Mesodermal cell (in vitro differentiated cells): Measurements from ENCODE around the gene ZNF536.
"Not testable (repeated sequence)": the region's sequence is repeated elsewhere in the genome, so short reads cannot be mapped to it uniquely, and the experiment has no call there.

Experiments
- H3K27ac ChIP-seq: 2 replicates; pipeline ENCODE4 v1.7.0; 2013; ENCODE audit warnings: mild to moderate bottlenecking, low read depth, low read length, moderate library complexity; ENCODE audit not compliant: severe bottlenecking
- H3K36me3 ChIP-seq: 2 replicates; pipeline ENCODE4 v1.7.1; 2013; ENCODE audit warnings: mild to moderate bottlenecking, low read length, moderate library complexity; ENCODE audit not compliant: control insufficient read depth, insufficient read depth
- H3K4me1 ChIP-seq: one replicate; pipeline ENCODE4 v1.7.1; 2013; ENCODE audit warnings: mild to moderate bottlenecking, low read length; ENCODE audit not compliant: insufficient read depth, control insufficient read depth, poor library complexity, severe bottlenecking
- H3K4me3 ChIP-seq: 2 replicates; pipeline ENCODE4 v1.7.0; 2013; ENCODE audit warnings: low read length, control low read depth, mild to moderate bottlenecking; ENCODE audit not compliant: insufficient read depth, poor library complexity, severe bottlenecking; ENCODE audit errors: extremely low read depth
- H3K9me3 ChIP-seq: 2 replicates; pipeline ENCODE4 v1.7.1; 2013; ENCODE audit warnings: mild to moderate bottlenecking, low read length, moderate library complexity; ENCODE audit not compliant: control insufficient read depth
- WGBS, 2 experiments: methylation state at CpG; one replicate each; pipeline ENCODE4 v1.1.5; 2013; ENCODE audit warnings: missing lambda C conversion rate in 2 of 2; ENCODE audit not compliant: insufficient coverage in 2 of 2; 5-methylcytosine and 5-hydroxymethylcytosine counted together

ZNF536 gene

DNA sequence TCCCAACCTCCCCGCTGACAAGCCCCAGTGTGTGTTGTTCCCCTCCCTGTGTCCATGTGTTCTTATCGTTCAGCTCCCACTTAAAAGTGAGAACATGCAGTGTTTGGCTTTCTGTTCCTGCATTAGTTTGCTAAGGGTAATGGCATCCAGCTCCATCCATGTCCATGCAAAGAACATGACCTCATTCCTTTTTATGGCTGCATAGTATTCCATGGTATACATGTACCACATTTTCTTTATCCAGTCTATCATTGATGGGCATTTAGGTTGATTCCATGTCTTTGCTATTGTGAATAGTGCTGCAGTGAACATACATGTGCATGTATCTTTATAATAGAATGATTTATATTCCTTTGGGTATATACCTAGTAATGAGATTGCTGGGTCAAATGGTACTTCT is 114.1 kb downstream of the ZNF536 start:
- H3K27ac ChIP-seq, H3K9me3 ChIP-seq, H3K4me1 ChIP-seq, H3K4me3 ChIP-seq, H3K36me3 ChIP-seq: not testable (repeated sequence)
- 90 to 100% methylated on average over 2 of the region's 2 CpGs for WGBS, 2 experiments

DNA sequence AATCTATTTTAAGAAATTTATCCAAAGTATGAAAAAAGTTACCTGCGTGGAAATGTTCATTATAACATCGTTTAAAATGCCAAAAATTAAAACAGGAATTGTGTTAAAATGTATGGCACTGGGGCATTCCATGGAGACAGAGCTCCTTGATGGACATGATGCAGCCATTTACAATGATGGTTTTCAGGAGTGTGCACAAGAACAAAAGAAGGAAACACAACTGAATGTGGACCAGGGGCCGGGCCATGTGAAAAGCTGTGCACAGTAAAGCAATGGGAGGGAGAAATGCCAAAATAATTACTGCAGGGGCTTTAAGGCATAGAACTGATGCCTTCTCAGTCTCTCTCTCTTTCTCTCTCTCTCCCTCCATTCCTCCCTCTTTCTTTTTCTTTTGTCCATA is 115.0 kb downstream of the ZNF536 start:
- WGBS, 2 experiments, result 86 to 90% methylated on average over 2 to 3 of the region's 3 CpGs
- Histone ChIP-seq H3K9me3 (no peaks in the 10 kb centered on the region), H3K4me3 (no peak overlapping the region), H3K27ac (no peak overlapping the region), H3K36me3 (no peaks in the 10 kb centered on the region), H3K4me1 (no peaks in the 10 kb centered on the region)

DNA sequence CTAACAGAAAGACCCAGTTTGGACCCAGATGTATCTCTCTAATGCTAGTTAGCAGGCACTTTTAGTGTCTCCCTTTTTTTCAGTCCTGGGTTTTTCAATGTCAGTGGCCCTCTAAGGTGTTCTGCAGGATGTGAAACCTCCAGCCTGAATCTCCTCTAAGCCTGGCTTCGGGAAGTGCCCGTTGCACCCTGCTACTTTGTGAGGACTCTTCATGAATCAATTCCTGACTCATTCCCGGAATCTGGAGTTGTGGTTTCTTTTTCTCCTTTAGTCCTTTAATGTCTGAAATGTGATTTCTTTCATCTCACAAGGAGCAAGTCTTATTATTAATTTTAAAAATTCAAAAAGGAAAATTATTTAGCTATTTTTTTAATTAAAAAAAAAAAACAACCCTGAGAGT is 116.0 kb downstream of the ZNF536 start:
- no peaks in the 10 kb centered on the region for H3K9me3 ChIP-seq
- no peaks in the 10 kb centered on the region for H3K36me3 ChIP-seq
- H3K4me3 ChIP-seq, result no peak overlapping the region
- 58% methylated on average over 2 of the region's 3 CpGs; no CpG with 5 or more reads in 1 of the 2 experiments for WGBS, 2 experiments
- no peaks in the 10 kb centered on the region for H3K4me1 ChIP-seq
- H3K27ac ChIP-seq, result no peak overlapping the region

DNA sequence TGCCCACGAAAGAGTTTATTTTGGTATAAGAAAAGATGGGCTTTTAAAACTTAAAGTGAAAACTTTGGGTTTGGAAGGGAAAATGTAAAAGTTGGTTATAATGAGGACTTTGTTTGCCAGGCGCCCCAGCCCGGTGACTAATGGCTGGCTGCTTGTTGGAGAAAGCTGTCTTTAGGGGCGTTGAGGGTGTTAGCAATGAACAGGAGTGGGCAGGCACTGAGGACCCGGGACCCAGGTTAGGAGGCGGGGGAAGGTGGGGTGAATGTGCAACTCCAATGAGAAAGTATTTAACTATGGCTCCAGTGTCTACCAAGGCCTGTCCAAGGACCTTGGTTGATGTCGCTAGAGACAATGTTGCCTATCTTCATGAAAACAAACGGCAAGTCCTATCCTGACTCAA is 118.6 kb downstream of the ZNF536 start:
- Histone ChIP-seq H3K36me3 (no peaks in the 10 kb centered on the region), H3K4me1 (no peaks in the 10 kb centered on the region), H3K27ac (no peak overlapping the region), H3K4me3 (no peak overlapping the region), H3K9me3 (no peaks in the 10 kb centered on the region)
- WGBS, 2 experiments, result 87 to 92% methylated on average over 5 to 7 of the region's 8 CpGs

DNA sequence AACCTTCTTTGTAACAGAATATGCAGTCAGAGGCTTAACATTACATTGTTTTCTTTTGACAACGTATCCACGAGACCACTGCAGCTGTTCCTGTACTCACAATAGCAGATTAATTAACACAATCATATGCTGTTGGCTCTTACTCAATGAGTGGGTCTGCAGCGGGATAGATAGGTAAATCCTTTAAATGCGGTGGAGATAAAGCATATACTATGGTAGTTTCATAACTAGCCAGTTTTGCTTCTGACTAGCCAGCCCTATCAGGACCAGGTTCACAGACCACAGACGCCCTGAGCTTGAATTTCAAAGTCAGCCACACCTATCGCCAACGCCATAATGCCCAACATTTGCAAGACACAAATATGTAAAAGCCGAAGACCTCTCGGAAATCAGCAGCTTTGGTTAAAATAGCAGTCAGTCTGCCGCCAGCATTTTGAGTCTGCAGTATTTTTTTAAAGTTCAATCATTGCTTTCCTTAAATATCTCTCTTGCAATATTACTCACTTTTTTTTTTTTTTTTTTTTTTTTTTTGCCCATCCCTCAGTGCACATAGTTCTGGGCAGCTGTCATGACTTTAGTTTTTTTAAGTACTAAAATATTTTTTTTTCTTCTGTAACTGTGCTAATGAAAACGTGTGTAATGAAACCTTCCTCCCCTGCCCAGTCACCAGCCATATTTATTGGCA is 120.5 kb downstream of the ZNF536 start:
- H3K4me1 ChIP-seq, result no peaks in the 10 kb centered on the region
- no peaks in the 10 kb centered on the region for H3K36me3 ChIP-seq
- WGBS, 2 experiments, result 45 to 55% methylated on average over 5 to 8 of the region's 11 CpGs
- H3K27ac ChIP-seq, result no peak overlapping the region
- no peaks in the 10 kb centered on the region for H3K9me3 ChIP-seq
- no peak overlapping the region for H3K4me3 ChIP-seq

DNA sequence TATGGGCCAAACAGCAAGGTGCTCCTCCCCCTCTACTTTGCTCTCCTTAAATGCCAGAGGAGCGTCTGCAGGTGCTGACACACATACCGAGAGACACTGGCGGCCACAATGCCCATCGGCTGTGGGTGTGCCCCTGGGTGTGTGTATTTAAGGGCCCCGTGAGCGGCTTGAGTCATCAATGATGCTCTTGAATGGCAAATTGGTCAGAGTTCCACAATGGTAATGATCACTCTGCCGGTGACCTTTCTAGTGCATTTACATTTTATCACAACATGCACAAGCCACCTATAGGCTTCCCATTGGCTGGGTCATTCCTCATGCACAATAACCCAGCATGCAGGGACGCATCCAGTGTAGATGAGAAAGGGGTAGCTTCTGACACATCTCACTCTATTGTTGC is 124.8 kb downstream of the ZNF536 start:
- Histone ChIP-seq H3K4me3 (no peak overlapping the region), H3K9me3 (no peaks in the 10 kb centered on the region), H3K27ac (no peak overlapping the region), H3K36me3 (no peaks in the 10 kb centered on the region), H3K4me1 (no peaks in the 10 kb centered on the region)
- 67 to 87% methylated on average over 4 to 8 of the region's 8 CpGs for WGBS, 2 experiments

DNA sequence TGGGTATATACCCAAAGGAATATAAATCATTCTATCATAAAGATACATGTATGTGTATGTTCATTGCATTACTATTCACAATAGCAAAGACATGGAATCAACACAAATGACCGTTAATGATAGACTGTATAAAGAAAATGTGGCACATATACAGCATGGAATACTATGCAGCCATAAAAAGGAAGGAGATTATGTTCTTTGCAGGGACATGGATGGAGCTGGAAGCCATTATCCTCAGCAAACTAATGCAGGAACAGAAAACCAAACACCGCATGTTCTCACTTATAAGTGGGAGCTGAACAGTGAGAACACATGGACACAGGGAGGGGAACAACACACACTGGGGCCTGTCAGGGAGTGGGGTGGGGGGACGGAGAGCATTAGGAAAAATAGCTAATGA is 125.9 kb downstream of the ZNF536 start:
- H3K9me3 ChIP-seq, H3K4me1 ChIP-seq, H3K4me3 ChIP-seq, H3K36me3 ChIP-seq, H3K27ac ChIP-seq: not testable (repeated sequence)
- 100% methylated on average over 1 of the region's 3 CpGs; no CpG with 5 or more reads in 1 of the 2 experiments for WGBS, 2 experiments

DNA sequence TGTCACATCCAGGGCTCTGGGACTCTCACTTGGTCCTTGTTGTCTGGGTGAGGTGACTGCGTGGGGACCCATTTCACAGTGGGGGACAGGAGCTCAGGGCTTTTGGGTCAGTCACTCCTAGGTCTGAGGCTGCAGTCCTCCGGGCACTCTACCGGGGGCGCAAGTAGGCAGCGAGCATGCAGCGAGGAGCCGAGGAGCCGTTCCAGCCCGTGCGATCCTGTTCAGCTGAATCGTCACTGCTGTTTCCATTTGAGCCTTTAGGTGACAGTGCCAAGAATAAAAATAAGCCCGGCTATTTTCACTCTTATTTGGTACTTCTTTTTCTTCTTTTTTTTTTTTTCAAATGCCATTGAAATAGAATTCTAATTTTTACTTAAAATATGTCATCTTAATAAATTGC is 126.5 kb downstream of the ZNF536 start:
- no peaks in the 10 kb centered on the region for H3K36me3 ChIP-seq
- 62 to 70% methylated on average over 11 of the region's 12 CpGs for WGBS, 2 experiments
- H3K4me3 ChIP-seq, result no peak overlapping the region
- H3K4me1 ChIP-seq, result no peaks in the 10 kb centered on the region
- no peak overlapping the region for H3K27ac ChIP-seq
- no peaks in the 10 kb centered on the region for H3K9me3 ChIP-seq

DNA sequence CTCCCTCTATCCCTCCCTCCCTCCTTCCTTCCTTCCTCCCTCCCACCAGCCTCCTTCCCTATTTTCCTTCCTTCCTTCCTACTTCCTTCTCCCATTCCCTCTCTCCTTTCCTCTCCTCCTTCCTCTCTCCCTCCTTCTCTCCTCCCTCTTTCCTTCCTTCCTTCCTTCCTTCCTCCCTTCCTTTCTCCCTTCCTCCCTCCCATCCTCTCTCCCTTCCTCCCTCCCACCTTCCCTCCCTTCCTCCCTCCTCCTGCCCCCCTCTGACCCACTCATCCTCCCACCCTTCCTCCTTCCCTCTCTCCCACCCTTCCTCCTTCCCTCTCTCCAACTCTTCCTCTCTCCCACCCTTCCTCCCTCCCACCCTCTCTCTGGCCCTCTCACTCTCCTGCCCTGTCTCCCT is 132.1 kb downstream of the ZNF536 start:
- Histone ChIP-seq H3K9me3 (no peaks in the 10 kb centered on the region), H3K36me3 (no peaks in the 10 kb centered on the region), H3K27ac (no peak overlapping the region), H3K4me1 (no peaks in the 10 kb centered on the region), H3K4me3 (no peak overlapping the region)

DNA sequence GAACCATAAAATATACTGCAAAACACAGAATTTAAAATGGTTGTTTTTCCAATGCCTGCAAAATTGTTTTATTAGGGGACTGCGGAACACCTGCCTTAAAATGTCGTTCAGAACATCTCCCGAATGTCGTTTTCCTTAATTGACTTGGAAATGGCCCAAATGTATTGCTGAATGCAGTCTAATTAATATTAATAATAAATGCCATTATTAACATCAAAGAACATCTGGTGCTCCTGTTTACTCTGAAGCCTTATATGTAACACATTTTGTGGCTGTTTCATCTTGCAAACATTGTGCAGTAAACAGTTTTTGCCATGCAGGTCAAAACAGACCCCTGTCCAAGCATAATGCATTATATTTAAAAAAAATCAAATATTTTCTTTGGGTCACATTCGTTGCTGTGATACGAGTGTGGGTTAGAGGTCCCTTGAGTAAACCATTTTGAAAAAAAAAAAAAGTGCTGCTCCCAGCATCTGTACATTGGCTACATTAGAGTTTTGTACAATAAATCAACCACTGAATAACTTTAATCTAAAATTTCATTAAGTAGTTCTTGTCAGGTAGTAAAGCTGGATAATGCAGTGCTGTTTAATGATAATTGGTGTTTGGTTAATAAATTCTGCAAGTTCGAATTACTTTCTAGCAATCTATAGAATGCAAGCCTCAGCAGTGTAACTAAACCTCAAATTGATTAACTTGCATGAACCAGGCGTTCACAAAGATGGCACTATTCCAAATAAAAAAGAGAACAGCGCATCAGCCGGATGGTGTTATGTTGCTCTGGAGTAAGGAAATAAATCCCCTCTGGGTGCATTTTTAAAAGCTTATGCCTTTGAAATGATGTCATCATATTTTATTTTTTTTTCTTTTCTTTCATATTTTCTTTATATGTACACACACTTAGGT is 140.2 kb downstream of the ZNF536 start:
- Histone ChIP-seq H3K4me3 (no peak overlapping the region), H3K9me3 (no peaks in the 10 kb centered on the region), H3K36me3 (no peaks in the 10 kb centered on the region), H3K27ac (no peak overlapping the region), H3K4me1 (no peaks in the 10 kb centered on the region)
- no CpG with 5 or more reads among the region's 10 CpGs for WGBS, 2 experiments

DNA sequence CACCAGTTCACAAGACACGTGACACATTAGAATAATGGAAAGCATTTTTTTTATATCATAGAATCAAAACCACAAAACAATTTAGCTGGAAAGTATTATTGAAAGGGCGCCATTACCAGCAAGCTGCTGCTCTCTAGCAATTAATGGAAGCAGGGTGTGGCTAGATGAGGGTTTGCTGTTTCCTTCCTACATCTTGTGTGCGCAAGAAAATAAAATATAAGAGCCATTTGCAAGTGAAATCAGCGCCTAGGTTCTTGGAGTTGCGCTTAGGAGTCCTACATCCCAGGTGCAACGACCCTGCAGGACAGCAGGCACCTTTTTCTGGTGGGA is 140.9 kb downstream of the ZNF536 start:
- H3K36me3 ChIP-seq, result no peaks in the 10 kb centered on the region
- H3K4me1 ChIP-seq, result no peaks in the 10 kb centered on the region
- no peaks in the 10 kb centered on the region for H3K9me3 ChIP-seq
- WGBS, 2 experiments, result 79 to 97% methylated on average over 4 to 5 of the region's 6 CpGs
- no peak overlapping the region for H3K27ac ChIP-seq
- no peak overlapping the region for H3K4me3 ChIP-seq
